Mammary epithelial cell (primary cell): ENCODE data around the gene ANKUB1.

Source experiments
- EZH2 ChIP-seq: IDR thresholded peaks from 2 replicates; pipeline ENCODE4 v1.6.1; 2012; ENCODE audit warnings: low read length, inconsistent platforms, borderline replicate concordance
- TF ChIP-seq, protein P1 (sequence below), 2 donors: IDR thresholded peaks in 1 of 2; conservative IDR thresholded peaks in 1 of 2; 2 replicates each; pipeline ENCODE4 v1.5.1; 2011 to 2012; ENCODE audit warnings: inconsistent platforms in 2 of 2, low read length in 2 of 2, mild to moderate bottlenecking in 2 of 2, control low read depth in 1 of 2, low read depth in 1 of 2; ENCODE audit not compliant: insufficient read depth in 1 of 2; ENCODE audit errors: extremely low read depth in 1 of 2

DNA sequence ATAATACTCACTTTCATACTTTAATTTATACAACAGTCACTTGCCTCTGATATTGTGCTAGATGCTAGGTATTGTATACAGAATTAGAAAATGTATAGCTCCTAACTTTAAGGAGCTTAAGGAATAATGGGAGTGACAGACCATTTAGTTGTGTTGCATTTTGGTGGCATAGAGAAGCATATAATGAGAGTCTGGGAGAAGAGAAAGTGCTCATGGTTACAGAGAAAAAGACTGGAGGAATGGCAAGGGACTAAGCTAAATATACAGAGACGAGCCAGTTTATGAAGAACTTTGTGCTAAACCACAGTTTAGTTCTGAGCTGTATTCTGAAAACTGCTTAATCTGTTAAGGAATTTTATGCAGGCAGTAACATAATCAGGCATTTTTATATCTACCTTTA is 27.1 kb upstream of the ANKUB1 start:
- TF ChIP-seq, protein P1, sequence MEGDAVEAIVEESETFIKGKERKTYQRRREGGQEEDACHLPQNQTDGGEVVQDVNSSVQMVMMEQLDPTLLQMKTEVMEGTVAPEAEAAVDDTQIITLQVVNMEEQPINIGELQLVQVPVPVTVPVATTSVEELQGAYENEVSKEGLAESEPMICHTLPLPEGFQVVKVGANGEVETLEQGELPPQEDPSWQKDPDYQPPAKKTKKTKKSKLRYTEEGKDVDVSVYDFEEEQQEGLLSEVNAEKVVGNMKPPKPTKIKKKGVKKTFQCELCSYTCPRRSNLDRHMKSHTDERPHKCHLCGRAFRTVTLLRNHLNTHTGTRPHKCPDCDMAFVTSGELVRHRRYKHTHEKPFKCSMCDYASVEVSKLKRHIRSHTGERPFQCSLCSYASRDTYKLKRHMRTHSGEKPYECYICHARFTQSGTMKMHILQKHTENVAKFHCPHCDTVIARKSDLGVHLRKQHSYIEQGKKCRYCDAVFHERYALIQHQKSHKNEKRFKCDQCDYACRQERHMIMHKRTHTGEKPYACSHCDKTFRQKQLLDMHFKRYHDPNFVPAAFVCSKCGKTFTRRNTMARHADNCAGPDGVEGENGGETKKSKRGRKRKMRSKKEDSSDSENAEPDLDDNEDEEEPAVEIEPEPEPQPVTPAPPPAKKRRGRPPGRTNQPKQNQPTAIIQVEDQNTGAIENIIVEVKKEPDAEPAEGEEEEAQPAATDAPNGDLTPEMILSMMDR (conservative IDR thresholded peaks at IDR 0.05 in 1 of 2, IDR thresholded peaks at IDR 0.05 in 1 of 2; ENCODE audit: extremely low read depth in 1 of 2, insufficient read depth in 1 of 2, low read depth in 1 of 2, low read length in 2 of 2), result no peak
- TF ChIP-seq EZH2, result no peak
